Fibroblast of villous mesenchyme (primary cell): ENCODE measurements around the gene NHS. TPM values are rescaled to one million over a fixed set of nuclear protein-coding genes. Genes with fewer than 3 reads are reported as not detected.
A peak's percentile ranks its signal among the peaks of the same experiment; 100 is the strongest.

Source experiments
- DNase-seq: peaks from one replicate; pipeline ENCODE4 v3.0.0-alpha.2; 2010; ENCODE audit warnings: low read depth
- H3K4me3 ChIP-seq: 2 replicates; pipeline ENCODE4 v1.5.1; 2011; ENCODE audit warnings: low read depth, mild to moderate bottlenecking, low read length
- total RNA-seq: library from RNA; depleted of rRNA; stranded (reverse); fragments of >200 nt; gene quantifications from 2 replicates; pipeline ENCODE4 v1.2.3, GENCODE V29; 2012
- TF ChIP-seq, protein P1 (sequence below): IDR thresholded peaks from 2 replicates; pipeline ENCODE4 v1.5.1; 2012; ENCODE audit warnings: low read depth, mild to moderate bottlenecking, low read length; ENCODE audit not compliant: insufficient read depth

Gene NHS
- total RNA-seq, 1 donor, result 5.2 TPM

DNA sequence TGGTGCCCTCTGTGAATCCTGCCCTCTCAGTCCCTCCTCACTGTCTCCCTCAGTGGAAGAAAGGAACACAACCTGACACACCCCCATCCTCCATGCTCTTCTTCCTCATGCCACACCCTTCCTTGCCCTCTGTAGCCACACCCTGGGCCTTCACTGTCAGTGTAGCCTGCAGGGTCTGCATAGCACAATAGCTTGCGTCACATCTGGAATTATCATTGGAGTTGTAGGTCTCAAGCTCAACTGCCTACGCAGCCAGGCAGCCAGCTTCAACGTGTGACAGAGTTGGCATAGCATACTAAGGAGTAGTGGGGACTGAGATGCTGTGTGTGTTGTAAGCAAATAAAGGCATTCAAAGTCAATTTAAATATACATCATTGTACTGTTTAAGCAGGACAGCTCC, 248.8 kb downstream of the NHS start:
- no peak overlapping the region for H3K4me3 ChIP-seq
- no peak for DNase-seq
- TF ChIP-seq, protein P1, sequence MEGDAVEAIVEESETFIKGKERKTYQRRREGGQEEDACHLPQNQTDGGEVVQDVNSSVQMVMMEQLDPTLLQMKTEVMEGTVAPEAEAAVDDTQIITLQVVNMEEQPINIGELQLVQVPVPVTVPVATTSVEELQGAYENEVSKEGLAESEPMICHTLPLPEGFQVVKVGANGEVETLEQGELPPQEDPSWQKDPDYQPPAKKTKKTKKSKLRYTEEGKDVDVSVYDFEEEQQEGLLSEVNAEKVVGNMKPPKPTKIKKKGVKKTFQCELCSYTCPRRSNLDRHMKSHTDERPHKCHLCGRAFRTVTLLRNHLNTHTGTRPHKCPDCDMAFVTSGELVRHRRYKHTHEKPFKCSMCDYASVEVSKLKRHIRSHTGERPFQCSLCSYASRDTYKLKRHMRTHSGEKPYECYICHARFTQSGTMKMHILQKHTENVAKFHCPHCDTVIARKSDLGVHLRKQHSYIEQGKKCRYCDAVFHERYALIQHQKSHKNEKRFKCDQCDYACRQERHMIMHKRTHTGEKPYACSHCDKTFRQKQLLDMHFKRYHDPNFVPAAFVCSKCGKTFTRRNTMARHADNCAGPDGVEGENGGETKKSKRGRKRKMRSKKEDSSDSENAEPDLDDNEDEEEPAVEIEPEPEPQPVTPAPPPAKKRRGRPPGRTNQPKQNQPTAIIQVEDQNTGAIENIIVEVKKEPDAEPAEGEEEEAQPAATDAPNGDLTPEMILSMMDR, result no peak

DNA sequence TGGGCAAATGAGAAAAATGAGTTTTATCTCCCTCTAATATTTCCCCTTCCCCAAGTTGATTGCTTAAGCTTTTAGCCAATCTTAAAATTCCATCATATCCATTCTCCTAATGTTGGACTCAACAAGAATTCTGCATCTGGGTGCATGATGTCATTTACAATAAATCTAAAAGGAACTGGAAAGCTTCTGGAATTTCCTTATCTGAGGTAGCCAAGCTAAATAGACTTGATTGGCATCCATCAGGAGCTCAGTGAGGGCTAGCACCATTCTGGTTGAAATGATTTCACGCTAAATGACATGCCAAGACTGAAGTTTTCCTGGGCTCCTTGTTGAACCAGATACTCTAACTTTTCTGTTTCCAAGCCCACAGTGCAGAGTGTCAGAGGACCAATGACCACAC, 252.0 kb downstream of the NHS start:
- H3K4me3 ChIP-seq, result no peak overlapping the region
- TF ChIP-seq, protein P1, result no peak
- no peak for DNase-seq

DNA sequence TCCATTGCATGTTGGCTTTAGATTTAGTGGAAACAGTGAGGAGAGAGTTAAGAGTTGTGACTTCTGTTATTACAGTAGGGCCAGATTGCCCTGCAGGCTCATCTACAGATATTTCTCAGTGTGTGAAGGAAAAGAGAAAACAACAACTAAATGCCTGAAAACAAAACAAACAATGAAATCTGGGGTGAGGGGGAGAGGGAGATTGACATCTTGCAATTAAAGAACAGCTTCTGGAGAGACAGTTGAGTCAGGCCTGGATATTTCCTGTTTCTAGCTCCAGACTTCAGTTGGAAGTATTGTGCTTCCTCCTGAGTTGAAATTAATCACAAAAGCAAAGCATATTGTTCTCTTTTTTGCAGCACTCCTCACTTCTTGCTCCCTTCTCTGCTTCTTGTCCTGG, 254.0 kb downstream of the NHS start:
- no peak for DNase-seq
- H3K4me3 ChIP-seq, result no peak overlapping the region
- TF ChIP-seq, protein P1, result no peak

DNA sequence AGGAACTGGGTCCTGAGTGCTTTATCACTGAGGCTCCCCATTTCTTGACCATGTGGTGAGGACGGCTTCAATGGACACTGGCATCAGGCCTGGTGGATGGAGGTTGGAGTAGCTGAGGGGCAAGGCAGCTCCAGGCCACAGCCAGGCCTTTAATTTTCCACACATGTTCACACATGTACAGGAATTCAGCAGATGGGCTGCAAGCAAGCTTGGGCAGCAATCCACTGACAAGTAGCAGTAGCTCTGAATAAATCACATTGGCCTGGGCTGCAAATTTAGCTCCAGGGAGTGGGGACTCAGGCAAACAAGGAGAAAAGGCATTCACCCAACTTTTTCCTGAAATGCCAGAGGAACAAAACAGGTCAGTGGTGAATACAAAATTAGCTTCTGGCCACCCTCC, 254.5 kb downstream of the NHS start:
- no peak for DNase-seq
- TF ChIP-seq, protein P1, result no peak
- no peak overlapping the region for H3K4me3 ChIP-seq

DNA sequence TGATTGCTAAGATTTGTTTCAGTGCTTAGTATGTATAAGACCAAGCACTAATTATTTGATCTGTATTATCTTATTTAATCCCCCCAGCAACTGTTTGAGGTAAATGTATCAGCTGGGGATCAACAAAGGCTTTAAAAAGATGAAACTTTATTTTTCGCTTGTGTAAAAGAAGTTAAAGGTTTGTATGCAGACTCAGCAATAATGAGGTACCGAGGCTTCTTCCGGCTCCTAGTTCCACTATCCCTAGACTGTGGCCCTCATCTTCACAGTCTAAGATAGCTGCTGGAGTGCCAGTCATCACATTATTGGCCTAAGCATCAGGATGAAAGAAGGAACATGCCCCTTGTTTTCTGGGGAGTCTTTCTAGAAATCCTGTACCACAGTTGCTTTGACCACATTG, 256.6 kb downstream of the NHS start:
- H3K4me3 ChIP-seq, result no peak overlapping the region
- TF ChIP-seq, protein P1, result no peak
- DNase-seq, result no peak

DNA sequence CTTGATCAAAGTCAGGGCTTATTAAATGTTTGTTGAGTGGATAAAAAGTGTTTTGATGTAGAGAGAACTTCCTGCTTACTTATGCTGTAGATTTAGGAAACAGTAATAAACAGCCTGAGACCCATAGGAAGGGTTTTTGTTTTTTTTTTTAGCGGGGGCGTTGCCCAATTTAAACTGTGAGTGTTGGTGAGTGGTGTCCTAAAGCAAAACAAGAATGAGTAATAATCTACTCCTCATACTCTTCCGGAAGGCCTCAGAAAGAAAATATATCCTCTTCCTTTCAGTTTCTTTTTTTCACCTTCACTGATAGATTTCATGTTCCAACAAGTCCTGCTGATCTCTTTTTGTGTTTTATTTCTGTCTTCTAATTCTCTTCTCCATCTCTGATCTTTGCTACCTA, 257.9 kb downstream of the NHS start:
- DNase-seq, result peak; percentile 36
- TF ChIP-seq, protein P1, result no peak
- no peak overlapping the region for H3K4me3 ChIP-seq

DNA sequence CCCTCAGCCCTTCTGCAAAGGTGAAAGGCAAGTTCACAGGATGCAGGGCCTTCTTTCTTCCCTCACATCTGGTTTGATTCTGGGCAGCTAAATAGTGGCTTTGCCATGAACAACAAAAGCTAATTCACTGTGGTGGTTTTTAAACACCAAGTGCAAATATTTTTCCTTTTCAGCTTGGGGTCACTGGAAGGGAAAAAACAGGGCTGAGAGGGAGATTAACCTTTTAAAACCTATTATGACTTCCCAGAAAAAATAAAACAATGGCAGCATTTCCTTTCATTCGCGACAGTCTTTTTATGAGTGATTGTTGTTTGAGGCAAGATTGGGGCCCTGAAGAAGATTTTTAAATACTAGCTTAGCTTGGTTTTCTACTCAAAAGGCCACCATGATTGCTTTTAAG, 258.5 kb downstream of the NHS start:
- TF ChIP-seq, protein P1, result no peak
- H3K4me3 ChIP-seq, result no peak overlapping the region
- peak; percentile 8 for DNase-seq
